Measurements from ENCODE around the gene GYPE. TPM values are rescaled to one million over a fixed set of nuclear protein-coding genes. Genes with fewer than 3 reads are reported as not detected.
"Not testable (repeated sequence)": the region's sequence is repeated elsewhere in the genome, so short reads cannot be mapped to it uniquely, and the experiment has no call there.

GYPE gene
- total RNA-seq, 1 experiment from 2014 or later, result not detected

- H3K4me3 Mint-ChIP-seq (ENCODE audit: unreplicated experiment); DNase-seq (ENCODE audit: unreplicated experiment); H3K4me1 Mint-ChIP-seq (ENCODE audit: insufficient read depth, unreplicated experiment); H3K27me3 Mint-ChIP-seq (ENCODE audit: insufficient read depth, unreplicated experiment); H3K9me3 Mint-ChIP-seq (ENCODE audit: unreplicated experiment); CTCF ChIA-PET; H3K36me3 Mint-ChIP-seq (ENCODE audit: insufficient read depth, unreplicated experiment); intact Hi-C loops (cut with micrococcal nuclease); BruUV-seq (replicated peaks); POLR2A ChIA-PET; H3K27ac Mint-ChIP-seq (ENCODE audit: low read depth, unreplicated experiment): not testable (repeated sequence)
Measured at GRCh38 chr4:143888189-143888588, 17.2 kb downstream of the GYPE start.

DNA sequence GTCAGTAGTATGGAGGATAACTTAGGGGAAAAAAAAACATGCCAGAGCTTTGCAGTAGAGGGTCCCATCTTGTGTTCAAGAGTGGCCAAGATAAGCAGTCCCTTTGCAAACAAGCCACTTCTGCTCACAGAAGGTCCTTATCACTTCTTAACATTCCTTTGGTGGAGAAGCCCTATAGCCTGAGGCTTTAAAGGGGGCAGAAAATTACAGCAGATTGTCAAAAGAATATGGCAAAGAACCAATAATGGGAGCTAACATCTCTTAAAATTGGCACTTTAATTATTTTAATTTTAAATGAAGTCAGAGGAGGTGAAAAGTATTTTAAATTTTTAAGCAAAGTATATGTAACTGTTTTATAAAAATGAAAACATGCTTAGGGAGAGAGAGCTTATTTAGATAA, 20.4 kb downstream of the GYPE start:
- H3K9me3 Mint-ChIP-seq (ENCODE audit: unreplicated experiment); H3K4me1 Mint-ChIP-seq (ENCODE audit: insufficient read depth, unreplicated experiment); H3K27ac Mint-ChIP-seq (ENCODE audit: low read depth, unreplicated experiment); H3K36me3 Mint-ChIP-seq (ENCODE audit: insufficient read depth, unreplicated experiment); DNase-seq (ENCODE audit: unreplicated experiment); POLR2A ChIA-PET; intact Hi-C loops (cut with micrococcal nuclease); H3K4me3 Mint-ChIP-seq (ENCODE audit: unreplicated experiment); CTCF ChIA-PET; BruUV-seq (replicated peaks): not testable (repeated sequence)
- peaks cover 30% of the 10 kb centered on the region for H3K27me3 Mint-ChIP-seq (ENCODE audit: insufficient read depth, unreplicated experiment)

- Mint-ChIP-seq H3K36me3 (ENCODE audit: insufficient read depth, unreplicated experiment) (no peaks in the 10 kb centered on the region), H3K4me3 (ENCODE audit: unreplicated experiment) (no peak overlapping the region), H3K4me1 (ENCODE audit: insufficient read depth, unreplicated experiment) (no peaks in the 10 kb centered on the region), H3K27me3 (ENCODE audit: insufficient read depth, unreplicated experiment) (peaks cover 39% of the 10 kb centered on the region), H3K9me3 (ENCODE audit: unreplicated experiment) (no peaks in the 10 kb centered on the region), H3K27ac (ENCODE audit: low read depth, unreplicated experiment) (no peak overlapping the region)
- CTCF ChIA-PET, result no interaction called here
- intact Hi-C loops (cut with micrococcal nuclease), result no loop called here
- no peak for DNase-seq (ENCODE audit: unreplicated experiment)
- no peak for TF ChIP-seq CTCF (IDR thresholded peaks at IDR 0.05; ENCODE audit: unreplicated experiment)
- BruUV-seq (replicated peaks), result no TSS peak
- POLR2A ChIA-PET, result no interaction called here
Measured at GRCh38 chr4:143883529-143883928, 21.8 kb downstream of the GYPE start.

DNA sequence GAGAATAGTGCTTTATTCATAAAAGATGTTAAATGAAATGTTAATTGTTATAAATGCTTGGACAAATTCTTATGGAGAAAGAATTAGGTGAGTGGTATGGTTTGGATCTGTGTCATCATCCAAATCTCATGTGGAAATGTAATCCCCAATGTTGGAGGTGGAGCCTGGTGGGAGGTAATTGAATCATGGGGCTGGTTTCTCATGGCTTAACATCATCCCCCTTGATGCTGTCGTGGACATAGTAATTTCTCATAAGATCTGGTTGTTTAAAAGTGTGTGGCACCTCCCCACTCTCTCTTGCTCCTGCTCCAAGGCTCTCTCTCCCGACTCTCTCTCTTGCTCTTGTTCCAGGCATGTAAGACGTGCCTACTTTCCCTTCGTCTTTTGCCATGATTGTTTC, 22.5 kb downstream of the GYPE start:
- POLR2A ChIA-PET, result no interaction called here
- H3K4me1 Mint-ChIP-seq (ENCODE audit: insufficient read depth, unreplicated experiment), result no peaks in the 10 kb centered on the region
- no peak for DNase-seq (ENCODE audit: unreplicated experiment)
- no peak for TF ChIP-seq CTCF (IDR thresholded peaks at IDR 0.05; ENCODE audit: unreplicated experiment)
- CTCF ChIA-PET, result no interaction called here
- peaks cover 44% of the 10 kb centered on the region for H3K27me3 Mint-ChIP-seq (ENCODE audit: insufficient read depth, unreplicated experiment)
- BruUV-seq (replicated peaks), result no TSS peak
- H3K4me3 Mint-ChIP-seq (ENCODE audit: unreplicated experiment), result no peak overlapping the region
- no peaks in the 10 kb centered on the region for H3K36me3 Mint-ChIP-seq (ENCODE audit: insufficient read depth, unreplicated experiment)
- H3K27ac Mint-ChIP-seq (ENCODE audit: low read depth, unreplicated experiment), result no peak overlapping the region
- intact Hi-C loops (cut with micrococcal nuclease), result no loop called here
- no peaks in the 10 kb centered on the region for H3K9me3 Mint-ChIP-seq (ENCODE audit: unreplicated experiment)

GRCh38 chr4:143879561-143879960, 25.8 kb downstream of the GYPE start:
- BruUV-seq (replicated peaks); CTCF ChIA-PET; H3K4me3 Mint-ChIP-seq (ENCODE audit: unreplicated experiment); H3K36me3 Mint-ChIP-seq (ENCODE audit: insufficient read depth, unreplicated experiment); POLR2A ChIA-PET; H3K9me3 Mint-ChIP-seq (ENCODE audit: unreplicated experiment); H3K27ac Mint-ChIP-seq (ENCODE audit: low read depth, unreplicated experiment); DNase-seq (ENCODE audit: unreplicated experiment); intact Hi-C loops (cut with micrococcal nuclease); H3K4me1 Mint-ChIP-seq (ENCODE audit: insufficient read depth, unreplicated experiment): not testable (repeated sequence)
- H3K27me3 Mint-ChIP-seq (ENCODE audit: insufficient read depth, unreplicated experiment), result peaks cover 44% of the 10 kb centered on the region

DNA sequence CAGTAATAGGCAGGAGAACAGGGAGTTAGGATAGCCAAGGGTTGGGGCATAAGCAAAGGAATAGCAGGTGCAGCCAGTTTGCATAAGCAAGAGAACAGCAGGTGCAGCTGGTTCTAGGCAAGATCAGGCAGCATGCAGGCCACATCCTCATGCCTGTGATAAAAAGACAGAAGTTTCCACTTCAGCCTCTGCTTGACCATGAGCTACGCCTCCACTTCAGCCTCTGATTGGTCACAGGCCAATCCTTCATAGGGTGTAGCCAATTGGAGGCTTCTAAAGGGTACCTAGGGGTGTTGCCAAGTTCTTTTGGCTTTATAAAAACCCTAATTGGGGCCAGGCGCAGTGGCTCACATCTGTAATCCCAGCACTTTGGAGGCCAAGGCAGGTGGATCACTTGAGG, 30.0 kb downstream of the GYPE start:
- H3K27ac Mint-ChIP-seq (ENCODE audit: low read depth, unreplicated experiment); intact Hi-C loops (cut with micrococcal nuclease); H3K36me3 Mint-ChIP-seq (ENCODE audit: insufficient read depth, unreplicated experiment); DNase-seq (ENCODE audit: unreplicated experiment); POLR2A ChIA-PET; H3K9me3 Mint-ChIP-seq (ENCODE audit: unreplicated experiment); H3K4me3 Mint-ChIP-seq (ENCODE audit: unreplicated experiment); CTCF ChIA-PET; H3K4me1 Mint-ChIP-seq (ENCODE audit: insufficient read depth, unreplicated experiment); BruUV-seq (replicated peaks): not testable (repeated sequence)
- H3K27me3 Mint-ChIP-seq (ENCODE audit: insufficient read depth, unreplicated experiment), result peaks cover 17% of the 10 kb centered on the region

DNA sequence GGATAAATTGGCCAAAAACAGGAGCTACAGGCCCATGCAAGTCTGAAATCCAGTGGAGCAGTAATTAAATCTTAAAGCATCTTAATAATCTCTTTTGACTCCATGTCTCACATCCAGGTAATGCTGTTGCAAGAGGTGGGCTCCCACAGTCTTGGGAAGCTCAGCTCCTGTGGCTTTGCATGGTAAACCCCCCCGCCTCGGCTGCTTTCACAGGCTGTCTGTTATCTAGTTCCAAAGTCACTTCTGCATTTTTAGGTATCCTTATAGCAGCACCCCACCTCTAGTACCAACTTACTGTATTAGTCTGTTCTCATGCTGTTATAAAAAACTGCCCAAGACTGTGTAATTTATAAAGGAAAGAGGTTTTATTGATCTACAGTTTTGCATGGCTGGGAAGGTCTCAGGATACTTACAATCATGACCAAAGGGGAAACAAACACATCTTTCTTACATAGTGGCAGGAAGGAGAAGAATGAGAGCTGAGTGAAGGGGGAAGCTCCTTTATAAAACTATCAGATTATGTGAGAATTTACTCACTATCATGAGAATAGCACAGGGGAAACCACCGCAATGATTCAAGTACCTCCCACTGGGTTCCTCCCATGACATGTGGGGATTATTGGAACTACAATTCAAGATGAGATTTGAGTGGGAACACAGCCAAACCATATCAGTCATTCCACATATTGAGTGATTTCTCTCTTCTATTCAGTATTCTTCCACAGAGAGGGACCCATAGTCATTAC, 34.7 kb downstream of the GYPE start:
- H3K36me3 Mint-ChIP-seq (ENCODE audit: insufficient read depth, unreplicated experiment); BruUV-seq (replicated peaks); DNase-seq (ENCODE audit: unreplicated experiment); H3K27me3 Mint-ChIP-seq (ENCODE audit: insufficient read depth, unreplicated experiment); H3K27ac Mint-ChIP-seq (ENCODE audit: low read depth, unreplicated experiment); CTCF ChIA-PET; H3K9me3 Mint-ChIP-seq (ENCODE audit: unreplicated experiment); POLR2A ChIA-PET; H3K4me3 Mint-ChIP-seq (ENCODE audit: unreplicated experiment); intact Hi-C loops (cut with micrococcal nuclease); H3K4me1 Mint-ChIP-seq (ENCODE audit: insufficient read depth, unreplicated experiment): not testable (repeated sequence)

DNA sequence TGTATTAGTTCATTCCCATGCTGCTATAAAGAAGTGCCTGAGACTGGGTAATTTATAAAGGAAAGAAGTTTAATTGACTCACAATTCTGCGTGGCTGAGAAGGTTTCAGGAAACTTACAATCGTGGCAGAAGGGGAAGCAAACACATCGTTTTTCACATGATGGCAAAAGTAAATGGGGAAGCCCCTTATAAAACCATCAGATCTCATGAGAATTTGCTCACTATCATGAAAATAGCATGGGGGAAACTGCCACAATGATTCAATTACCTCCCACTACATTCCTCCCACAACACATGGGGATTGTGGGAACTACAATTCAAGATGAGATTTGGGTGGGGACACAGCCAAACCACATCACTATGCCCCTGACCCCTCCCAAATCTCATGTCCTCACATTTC, 35.4 kb downstream of the GYPE start:
- BruUV-seq (replicated peaks); H3K27me3 Mint-ChIP-seq (ENCODE audit: insufficient read depth, unreplicated experiment); H3K36me3 Mint-ChIP-seq (ENCODE audit: insufficient read depth, unreplicated experiment); H3K27ac Mint-ChIP-seq (ENCODE audit: low read depth, unreplicated experiment); H3K9me3 Mint-ChIP-seq (ENCODE audit: unreplicated experiment); H3K4me3 Mint-ChIP-seq (ENCODE audit: unreplicated experiment); intact Hi-C loops (cut with micrococcal nuclease); DNase-seq (ENCODE audit: unreplicated experiment); POLR2A ChIA-PET; CTCF ChIA-PET; H3K4me1 Mint-ChIP-seq (ENCODE audit: insufficient read depth, unreplicated experiment): not testable (repeated sequence)
